HG03439 (cell line): Measurements from ENCODE around the gene DIDO1.

Experiments
- ATAC-seq: cut with Tn5 transposase; IDR thresholded peaks from one replicate; pipeline ENCODE4 v1.9.1; 2021; ENCODE audit warnings: mild to moderate bottlenecking, moderate library complexity; ENCODE audit not compliant: unreplicated experiment

DIDO1 gene

GRCh38 chr20:62926229-62927127 is at the start of gene DIDO1:
TSS of gene DIDO1 (minus strand) at chr20:62926505.
- peak; percentile 67 for ATAC-seq

- no peak for ATAC-seq
Measured at GRCh38 chr20:62975251-62975760, 49.0 kb upstream of the DIDO1 start.

DNA sequence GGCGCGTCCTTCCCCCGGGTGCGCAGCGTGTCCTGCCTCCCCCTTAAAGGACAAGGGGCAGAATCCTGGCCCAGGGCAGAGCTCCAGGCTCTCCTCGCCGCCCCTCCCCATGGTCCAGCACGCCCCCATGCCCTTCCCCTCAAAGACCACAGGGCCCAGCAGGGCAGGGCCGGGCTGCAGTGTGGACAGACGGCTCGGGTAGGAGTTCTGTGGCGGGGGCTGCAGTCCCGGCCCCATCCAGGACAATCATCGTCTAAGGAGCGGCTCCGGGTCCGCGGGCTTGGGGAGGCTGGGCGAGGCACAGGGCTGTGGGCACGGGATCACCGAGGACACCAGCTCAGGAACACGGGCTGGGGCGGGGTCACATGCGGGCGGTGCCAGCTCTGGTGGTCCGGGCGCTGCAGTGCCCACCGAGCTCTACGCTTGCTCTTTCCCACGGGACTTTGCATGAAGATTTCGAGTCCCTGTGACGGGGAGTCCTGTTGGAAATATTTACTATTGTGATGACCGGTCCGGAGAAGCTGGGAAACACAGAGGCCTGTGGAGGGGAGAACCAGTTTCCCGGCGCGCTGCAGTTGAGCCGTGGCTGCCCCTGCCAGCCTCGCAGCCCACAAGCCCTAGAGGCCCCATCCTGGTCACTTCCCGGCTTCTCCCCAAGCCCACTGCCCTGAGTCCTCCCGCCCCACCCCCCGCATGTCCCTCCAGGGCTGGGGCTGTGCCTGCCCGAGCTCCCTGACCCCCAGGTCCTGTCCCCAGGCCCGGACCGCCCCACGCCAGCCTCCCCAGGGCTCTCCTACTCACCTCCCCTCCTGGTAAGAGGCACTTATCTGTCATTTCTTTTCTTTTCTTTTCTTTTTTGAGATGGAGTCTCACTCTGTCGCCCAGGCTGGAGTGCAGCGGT is 46.8 kb upstream of the DIDO1 start:
- no peak for ATAC-seq

DNA sequence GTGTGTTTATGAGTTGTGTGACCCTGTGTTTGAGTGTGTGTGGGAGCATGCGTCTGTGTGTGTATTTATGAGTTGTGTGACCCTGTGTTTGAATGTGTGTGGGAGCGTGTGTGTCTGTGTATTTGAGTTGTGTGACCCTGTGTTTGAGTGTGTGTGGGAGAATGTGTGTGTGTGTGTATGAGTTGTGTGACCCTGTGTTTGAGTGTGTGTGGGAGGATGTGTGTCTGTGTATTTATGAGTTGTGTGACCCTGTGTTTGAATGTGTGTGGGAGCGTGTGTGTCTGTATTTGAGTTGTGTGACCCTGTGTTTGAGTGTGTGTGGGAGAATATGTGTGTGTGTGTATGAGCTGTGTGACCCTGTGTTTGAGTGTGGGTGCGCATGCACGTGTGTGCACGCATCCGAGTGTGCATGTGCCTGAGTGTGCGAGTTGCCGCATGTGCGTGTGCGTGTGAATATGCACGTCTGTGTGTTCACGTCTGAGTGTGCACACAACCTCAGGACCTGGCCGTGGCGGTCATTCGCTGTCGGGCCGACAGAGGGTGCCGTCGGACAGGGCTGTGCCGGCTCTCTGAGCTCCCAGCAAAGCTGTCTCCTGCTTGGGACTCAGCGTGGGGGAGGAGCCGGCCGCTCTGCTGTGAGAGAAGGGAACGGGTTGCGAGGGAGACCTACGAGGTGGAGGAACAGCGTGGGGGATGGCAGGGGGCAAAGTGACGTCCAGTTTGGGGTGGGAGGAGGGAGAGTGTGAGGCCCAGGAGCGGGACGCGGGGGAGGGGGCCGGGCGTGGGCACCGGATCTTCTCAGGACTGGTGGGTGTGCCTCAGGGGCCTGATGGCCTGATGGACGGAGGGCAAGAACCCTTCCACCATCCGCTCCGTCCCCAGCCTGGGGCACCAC is 45.9 kb upstream of the DIDO1 start:
- ATAC-seq: no peak

- no peak for ATAC-seq
Measured at GRCh38 chr20:62971211-62971949, 45.1 kb upstream of the DIDO1 start.

DNA sequence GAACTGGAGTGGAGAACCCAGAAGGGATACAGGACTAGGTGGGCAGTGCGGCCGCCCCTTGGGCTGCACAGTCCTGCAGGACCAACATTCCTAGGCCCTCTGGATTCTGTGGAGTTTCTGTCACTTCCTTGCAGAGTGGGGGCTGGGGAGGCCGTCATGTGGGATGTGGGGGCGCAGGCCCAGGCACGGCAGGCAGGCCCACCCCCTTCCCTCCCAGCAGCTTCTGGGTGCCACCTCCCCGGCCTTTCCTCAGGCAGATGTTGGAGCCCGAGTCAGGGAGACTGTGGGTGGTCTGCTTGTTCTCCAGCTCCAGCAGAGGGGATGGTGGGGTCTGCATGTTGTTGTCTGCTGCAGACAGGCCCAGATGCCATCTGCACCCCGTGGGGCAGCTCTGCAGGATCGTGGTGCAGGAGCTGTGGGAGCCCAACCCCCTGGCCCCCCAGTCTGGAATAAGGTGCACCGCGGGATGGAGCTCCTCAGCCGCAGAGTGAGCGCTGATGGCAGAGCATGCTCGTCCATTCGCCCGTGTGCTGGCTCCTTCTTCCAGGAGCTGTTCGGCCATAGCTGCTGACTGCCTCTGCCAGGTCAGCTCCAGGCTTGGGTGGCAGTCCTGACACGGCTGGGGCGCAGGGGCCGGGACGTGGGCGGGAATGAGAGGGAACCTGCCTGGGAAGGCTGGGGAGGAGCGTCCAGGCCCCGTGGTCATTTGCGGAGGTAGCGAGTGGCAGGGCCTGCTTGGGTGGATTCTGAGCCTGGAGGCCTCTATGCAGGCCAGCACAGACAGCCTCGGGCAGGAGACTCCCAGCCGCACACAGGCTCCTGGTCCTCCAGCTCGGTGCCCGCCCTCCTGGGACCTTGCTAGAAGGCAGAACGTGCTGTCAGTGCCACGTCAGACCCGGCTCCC is 44.3 kb upstream of the DIDO1 start:
- ATAC-seq: no peak

GRCh38 chr20:62969939-62970306 is 43.6 kb upstream of the DIDO1 start:
- no peak for ATAC-seq

GRCh38 chr20:62969179-62969760 is 43.0 kb upstream of the DIDO1 start:
- no peak for ATAC-seq

GRCh38 chr20:62968378-62969178 is 42.3 kb upstream of the DIDO1 start:
- no peak for ATAC-seq

- ATAC-seq: no peak
Measured at GRCh38 chr20:62967628-62968351, 41.5 kb upstream of the DIDO1 start.

DNA sequence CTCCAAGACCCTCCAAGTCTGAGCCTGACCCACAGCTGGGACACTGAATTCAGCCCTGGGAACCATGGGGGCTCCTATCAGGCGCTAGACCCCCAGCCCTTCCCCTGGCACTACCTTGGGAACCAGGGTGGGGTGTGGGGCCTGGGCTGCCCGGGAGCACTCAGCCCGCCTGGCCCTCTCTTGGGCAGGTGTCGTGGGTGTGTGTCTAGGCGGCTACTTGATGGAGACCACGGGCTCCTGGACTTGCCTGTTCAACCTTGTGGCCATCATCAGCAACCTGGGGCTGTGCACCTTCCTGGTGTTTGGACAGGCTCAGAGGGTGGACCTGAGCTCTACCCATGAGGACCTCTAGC is 40.8 kb upstream of the DIDO1 start:
- ATAC-seq: no peak

DNA sequence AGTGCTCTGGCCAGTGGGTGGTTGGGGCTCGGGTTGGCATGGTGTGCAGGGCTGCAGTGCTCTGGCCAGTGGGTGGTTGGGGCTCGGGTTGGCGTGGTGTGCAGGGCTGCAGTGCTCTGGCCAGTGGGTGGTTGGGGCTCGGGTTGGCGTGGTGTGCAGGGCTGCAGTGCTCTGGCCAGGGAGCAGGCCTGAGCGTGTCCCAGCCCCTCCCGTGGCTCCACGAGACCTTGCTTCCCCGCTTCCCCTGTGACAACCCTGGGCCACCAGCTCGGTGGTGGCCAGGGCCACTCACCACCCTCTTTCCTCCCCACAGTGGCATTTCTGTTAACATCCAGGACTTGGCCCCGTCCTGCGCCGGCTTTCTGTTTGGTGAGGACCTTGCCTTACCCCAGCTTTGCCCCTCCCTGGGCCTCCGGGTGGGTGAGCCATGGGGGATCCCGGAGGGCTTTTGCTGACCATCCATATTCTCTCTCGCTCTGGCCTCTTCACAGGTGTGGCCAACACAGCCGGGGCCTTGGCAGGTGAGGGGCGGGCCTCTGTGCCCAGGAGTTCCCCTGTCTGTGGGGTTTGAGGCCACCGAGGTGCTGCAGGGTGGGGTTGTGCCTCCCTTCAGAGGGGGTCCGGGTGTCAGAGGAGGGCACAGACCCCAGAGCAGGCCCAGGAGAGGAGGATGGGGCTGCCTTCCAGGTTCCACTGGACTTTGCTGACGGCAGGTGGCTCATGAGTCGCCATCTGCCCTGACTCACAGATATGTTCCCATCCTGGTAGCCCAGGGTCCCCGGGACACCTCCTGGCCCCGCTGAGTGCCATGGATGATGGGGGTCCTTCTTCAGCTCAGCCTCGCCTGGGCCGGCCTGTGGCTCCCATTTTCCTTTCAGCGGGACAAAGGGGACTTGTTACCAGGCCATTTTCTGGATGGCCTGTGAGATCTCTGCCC is 40.2 kb upstream of the DIDO1 start:
- ATAC-seq: no peak

- ATAC-seq: no peak
Measured at GRCh38 chr20:62965363-62965771, 39.1 kb upstream of the DIDO1 start.

DNA sequence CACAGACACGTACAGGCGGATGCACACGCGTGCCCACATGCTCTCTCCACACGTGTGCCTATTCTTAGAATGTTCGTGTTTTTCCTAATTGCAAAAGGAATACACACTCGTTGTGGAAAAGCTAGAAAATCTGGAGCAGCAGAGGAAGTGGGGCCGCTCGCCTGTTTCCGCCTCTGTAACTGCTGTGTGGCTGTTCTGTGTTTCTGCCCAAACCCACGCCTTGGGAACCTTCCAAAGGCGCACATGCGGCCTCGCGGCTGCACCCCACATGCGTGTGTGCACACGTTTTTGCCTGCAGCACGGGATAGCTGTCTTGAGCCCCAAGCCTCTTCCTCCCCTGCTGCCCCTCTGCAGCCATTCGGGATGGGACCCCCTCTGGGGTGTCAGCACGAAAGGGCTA is 38.4 kb upstream of the DIDO1 start:
- ATAC-seq: no peak

DNA sequence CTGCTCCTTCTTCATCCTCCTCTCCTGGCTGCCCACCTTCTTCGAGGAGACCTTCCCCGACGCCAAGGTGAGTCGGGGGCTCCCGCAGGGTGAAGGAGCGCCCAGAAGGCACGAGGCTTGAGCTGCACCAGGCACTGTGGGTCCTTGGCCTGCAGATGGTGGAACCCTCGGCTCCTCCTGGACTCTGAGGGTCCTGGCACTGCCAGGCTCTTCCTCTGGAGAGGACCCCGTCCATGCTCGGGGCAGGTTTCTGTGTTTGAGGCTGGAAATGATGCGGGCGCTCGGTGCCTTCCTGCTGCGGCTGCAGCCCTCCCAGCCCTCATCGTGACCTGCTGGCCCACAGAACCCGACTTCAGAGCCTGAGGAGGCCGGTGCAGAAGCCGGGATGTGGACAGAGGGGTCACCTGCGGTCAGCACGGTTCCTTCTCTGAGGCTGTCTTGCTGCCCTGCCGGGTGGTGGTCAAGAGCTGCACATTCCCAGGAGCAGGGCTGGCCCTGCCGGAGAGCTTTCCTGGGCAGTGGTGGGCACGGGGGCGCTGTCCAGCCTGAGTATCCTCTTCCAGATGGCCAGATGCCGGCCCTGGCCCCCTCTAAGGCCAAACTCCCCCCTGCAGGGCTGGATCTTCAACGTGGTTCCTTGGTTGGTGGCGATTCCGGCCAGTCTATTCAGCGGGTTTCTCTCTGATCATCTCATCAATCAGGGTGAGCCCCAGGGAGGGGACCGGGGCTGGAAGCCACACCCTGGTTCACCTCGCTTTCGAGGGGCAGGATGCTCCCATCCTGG is 37.5 kb upstream of the DIDO1 start:
- ATAC-seq: no peak
